Fibroblast of the aortic adventitia (primary cell): ENCODE measurements around the gene TTC39C. TPM values are rescaled to one million over a fixed set of nuclear protein-coding genes. Genes with fewer than 3 reads are reported as not detected.
A peak's percentile ranks its signal among the peaks of the same experiment; 100 is the strongest.

Experiments used
- DNase-seq: peaks from one replicate; pipeline ENCODE4 v3.0.0-alpha.2; 2010; ENCODE audit warnings: low read depth
- H3K4me3 ChIP-seq: 2 replicates; pipeline ENCODE4 v1.5.1; 2011; ENCODE audit warnings: low read depth, mild to moderate bottlenecking, control low read depth, low read length, moderate library complexity
- CTCF ChIP-seq: IDR thresholded peaks from 2 replicates; pipeline ENCODE4 v1.5.1; 2011; ENCODE audit warnings: mild to moderate bottlenecking, low read length, control low read depth, inconsistent platforms; ENCODE audit not compliant: insufficient read depth
- total RNA-seq: library from RNA; depleted of rRNA; stranded (reverse); fragments of >200 nt; gene quantifications from 2 replicates; pipeline ENCODE4 v1.2.3, GENCODE V29; 2012; ENCODE audit warnings: low replicate concordance

TTC39C gene
- total RNA-seq, 1 donor = 51.8 TPM

GRCh38 chr18:24000613-24001490 lies 13.7 kb upstream of the TTC39C start:
- no peak overlapping the region for H3K4me3 ChIP-seq
- no peak for DNase-seq
- no peak for TF ChIP-seq CTCF

- TF ChIP-seq CTCF = peak; percentile 21
- H3K4me3 ChIP-seq = no peak overlapping the region
- peak; percentile 25 for DNase-seq
These were observed 12.1 kb upstream of the TTC39C start for GRCh38 chr18:24002479-24002878.

- no peak for TF ChIP-seq CTCF
- no peak overlapping the region for H3K4me3 ChIP-seq
- DNase-seq = no peak
These were observed 11.3 kb upstream of the TTC39C start for GRCh38 chr18:24003288-24003687.

GRCh38 chr18:24003903-24004640 lies 10.5 kb upstream of the TTC39C start:
- H3K4me3 ChIP-seq = no peak overlapping the region
- DNase-seq = no peak
- no peak for TF ChIP-seq CTCF

GRCh38 chr18:24006712-24007313 lies 7.7 kb upstream of the TTC39C start:
- DNase-seq = no peak
- no peak overlapping the region for H3K4me3 ChIP-seq
- TF ChIP-seq CTCF = no peak

- DNase-seq = no peak
- TF ChIP-seq CTCF = no peak
- no peak overlapping the region for H3K4me3 ChIP-seq
These were observed 5.3 kb upstream of the TTC39C start for GRCh38 chr18:24009246-24009645.
